ENCODE data around the gene TOR4A.
A peak's percentile ranks its signal among the peaks of the same experiment; 100 is the strongest.

The TOR4A gene

DNA sequence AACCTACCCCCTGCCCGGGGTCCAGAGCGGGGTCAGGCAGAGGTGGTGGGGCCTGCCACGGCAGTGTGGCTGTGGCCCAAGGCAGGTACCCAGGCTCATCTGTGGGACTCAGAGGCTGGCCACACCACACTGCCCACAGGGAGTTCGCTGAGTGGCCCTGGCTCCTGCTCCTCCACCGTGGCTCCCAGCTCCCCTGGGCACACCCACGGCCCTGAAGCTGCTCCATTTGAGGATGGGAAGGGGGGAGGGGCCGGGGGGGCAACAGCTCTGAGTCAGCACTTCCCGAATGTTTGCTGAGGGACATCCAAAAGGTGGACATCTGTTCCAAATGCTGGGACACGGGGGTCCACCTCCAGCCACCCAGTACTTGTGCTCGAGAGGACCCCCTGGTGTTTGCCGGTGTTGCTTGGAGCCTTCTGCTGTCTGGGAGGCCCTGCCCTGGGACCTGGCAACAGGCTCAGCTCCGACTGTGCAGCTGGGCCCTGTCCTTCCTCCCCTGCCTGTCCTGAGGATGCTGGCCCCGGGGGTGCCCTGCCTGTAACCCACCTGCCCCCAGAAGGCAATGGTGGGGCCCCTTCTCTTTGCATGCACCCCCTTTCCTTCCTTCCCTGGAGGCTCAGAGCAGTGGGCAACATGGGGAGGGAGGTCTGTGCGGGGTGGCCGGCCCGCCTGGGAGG, 27.0 kb downstream of the TOR4A start:
- no peak for DNase-seq

DNA sequence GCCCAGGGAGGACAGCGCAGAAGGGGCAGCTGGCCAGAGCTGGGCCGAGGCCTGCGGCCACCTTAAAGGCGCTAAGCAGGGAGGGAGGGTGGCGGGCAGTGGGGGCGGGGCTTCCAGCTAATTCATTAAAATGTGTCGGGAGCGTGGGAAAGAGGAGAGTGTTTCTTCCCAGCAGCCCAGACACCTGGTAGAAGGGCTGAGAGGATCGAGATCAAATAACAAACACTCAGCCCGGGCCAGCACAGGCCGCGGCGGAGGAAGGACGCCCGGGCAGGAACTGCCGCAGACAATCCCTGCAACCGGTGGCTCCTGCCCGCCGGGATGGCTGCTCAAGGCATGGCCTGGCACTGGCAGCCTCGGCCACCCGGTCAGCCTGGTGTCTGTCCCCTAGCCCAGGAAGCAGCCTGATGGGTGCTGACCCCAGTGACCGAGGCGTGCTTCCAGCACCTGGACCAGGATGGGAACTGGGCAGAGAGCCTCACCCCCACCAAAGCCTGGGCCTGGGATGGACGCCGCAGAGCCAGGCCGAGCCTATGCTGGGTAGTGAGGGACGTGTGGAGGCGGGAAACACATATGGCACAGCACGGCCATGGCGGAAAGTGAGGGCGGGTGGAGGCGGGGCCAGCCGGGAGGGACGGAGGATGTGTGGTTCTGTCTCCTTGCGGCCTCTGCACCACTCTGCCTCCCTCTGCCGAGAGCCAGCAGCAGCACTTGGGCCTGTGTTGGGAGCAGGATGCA, 27.7 kb downstream of the TOR4A start:
- peak in 33 of 58 donors; percentile 28 to 73 (median 52) for DNase-seq

DNA sequence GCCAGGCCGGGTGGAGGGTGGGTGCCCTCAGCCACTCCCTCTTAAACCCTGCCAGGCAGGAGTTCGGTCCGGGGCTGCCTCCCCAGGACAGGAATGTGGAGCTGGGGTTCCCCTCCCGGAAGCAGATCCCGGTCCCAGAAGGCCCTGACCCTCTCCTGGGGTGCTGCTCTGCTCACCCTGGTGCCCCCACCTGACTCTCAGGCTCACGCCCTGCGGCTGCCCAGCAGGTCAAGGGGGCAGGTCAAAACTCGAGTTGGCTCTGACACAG, 28.2 kb downstream of the TOR4A start:
- no peak for DNase-seq

DNA sequence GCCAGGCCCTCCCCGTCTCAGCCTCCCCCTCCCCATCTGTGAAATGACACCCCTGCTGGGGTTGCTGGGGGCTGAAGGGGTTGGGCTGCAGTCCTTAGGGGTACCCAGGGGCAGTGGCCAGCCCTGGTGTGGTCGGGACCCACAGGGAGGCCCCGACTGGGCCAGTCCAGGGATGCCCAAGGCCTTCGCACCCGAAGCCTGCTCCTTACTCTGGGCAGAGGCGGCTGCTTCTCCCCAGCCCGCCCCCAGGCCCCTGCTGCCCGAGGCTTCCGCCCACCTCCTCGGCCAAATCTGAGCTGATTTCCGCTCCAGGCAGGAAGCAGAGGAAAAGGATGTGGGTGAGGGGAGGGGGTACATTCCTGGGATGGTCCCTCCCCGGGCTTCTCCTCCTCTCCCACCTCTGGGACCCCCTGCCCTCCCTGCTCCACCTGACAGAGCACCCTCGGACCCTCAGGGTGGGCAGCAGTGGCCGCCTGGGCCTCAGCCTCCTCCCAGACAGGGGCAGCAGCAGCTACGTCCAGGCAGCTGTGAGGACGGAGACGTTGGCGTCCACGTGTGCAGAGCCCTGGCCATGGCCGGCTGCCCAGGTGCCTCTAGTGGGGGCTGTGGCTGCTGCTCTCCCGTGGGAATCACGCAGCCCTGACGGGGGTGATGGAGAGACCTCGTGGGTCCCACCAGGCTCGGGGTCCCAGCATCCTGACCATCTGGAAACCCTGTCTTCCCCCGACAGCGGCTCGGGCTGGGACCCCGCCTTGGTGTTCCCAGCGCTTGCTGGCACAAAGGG, 28.7 kb downstream of the TOR4A start:
- DNase-seq: peak in 1 of 58 donors; percentile 33

DNA sequence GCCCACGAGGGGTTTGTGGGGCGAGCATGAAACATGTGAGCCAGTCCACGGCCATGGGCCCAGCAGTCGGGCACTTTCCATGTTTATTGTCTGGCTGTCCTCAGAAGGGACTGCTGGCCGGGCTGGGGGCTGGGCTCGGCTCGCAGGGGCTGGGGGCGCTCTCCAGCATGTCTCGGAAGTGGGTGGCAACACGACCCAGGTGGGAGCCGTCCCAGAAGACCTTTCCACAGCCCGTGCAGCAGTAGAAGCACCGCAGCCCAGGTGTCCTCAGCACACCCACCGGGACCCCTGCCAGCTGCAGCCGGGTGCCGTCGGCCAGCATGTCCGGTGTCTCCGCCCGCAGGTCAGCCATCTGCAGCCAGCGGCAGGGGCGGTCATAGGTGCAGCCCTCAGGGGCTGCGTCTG, 29.3 kb downstream of the TOR4A start:
- DNase-seq: no peak

DNA sequence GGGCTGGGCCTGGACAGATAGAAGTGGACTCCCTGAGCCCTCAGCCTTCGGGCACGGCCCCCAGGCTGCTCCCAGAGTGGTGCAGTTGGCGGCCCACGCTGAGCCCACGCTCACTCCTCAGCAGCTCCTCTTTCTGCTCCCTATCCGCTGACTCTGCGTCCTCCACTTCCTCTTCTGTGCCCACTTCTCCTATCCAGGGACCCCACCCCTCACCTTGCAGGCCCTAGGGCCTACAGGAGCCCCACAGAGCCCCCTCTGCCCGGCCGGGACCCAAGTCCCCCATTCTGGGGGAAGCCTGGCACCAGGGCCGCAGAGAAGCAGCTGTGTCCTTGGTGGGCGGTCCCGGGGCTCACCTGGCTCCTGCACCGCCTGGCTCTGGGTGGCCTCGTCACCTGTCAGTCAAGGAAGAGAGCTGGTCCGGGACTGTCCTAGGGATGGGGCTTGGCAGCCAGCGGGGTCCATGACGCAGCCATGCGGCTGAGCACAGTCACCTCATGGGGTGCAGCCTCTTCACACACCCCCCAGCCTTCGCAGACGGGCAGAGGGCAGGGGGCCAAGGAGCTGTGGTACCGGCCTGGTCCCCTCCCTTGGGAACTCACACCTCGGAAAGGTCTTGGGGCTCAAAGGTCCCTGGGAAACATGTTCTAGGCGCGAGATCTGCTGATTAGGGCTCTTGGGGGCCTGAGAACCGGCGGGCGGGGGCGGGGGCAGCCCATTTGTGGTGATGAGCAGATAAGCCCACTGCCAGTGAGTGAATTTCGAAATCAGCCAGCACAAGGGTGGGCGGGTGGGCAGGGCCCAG, 29.9 kb downstream of the TOR4A start:
- DNase-seq: no peak

DNA sequence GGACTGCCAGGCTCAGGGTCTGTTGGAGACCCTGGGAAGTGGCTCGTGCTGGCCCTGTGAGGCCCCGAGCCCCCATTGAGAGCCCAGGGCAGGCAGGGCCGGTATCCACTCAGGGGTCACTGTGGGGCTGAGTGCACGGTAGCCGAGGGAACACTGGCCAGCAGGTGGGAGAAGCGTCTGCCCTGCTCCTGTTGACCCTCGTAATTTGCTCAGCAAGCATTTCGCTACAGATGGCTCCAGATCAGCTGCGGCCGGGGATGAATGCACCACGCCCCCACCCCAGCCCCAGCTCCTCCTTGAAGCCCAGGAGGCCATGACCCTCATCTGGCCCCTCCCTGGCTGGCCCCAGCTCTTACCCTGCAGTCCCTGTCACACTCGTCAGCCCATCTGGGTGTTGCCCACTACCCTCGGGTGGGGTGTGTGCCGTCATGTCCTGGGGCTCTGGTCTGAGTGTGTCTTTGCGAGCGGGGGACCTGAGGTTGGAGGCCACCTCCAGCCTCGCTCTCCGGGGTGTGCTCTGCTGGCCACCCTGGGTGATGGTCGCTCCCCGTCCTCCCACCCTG, 30.6 kb downstream of the TOR4A start:
- no peak for DNase-seq

DNA sequence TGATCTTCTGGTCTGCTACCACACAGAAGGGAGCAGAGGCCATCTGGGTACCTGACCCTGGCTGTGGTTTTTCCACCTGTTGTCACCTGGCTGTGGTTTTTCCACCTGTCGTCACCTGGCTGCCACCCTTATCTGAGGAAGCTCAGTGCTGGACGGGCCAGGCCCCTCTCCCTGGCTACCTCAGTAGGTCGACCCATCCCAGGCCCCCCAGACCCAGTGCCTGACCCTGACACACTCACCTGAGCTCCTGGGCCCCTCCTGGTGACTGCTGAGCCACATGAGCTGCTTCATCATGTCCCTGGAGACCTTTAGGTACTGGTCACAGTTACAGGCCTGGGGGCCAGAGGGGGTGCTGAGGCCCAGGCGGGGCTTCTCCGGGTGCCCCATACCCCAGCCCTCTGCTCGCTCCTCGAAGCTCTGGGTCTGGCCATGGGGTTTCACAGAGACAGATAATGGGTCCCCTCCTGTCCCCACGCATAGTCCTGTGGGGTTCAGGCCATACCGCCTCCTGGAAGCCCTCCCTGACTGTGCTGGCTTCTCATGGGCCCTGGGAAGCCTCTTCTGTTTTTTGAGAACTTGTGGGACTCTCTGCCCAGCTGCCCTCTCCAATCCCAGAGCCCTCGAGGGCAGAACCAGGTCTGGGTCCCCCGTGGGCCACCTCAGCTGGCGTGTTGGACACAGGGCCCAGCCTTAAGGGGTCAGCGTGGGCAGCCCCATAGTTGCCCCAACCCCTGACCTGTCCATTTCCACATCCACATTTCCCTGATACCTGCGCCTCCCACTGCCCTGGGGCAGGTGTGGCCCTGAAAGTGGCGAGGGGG, 32.1 kb downstream of the TOR4A start:
- DNase-seq: no peak

DNA sequence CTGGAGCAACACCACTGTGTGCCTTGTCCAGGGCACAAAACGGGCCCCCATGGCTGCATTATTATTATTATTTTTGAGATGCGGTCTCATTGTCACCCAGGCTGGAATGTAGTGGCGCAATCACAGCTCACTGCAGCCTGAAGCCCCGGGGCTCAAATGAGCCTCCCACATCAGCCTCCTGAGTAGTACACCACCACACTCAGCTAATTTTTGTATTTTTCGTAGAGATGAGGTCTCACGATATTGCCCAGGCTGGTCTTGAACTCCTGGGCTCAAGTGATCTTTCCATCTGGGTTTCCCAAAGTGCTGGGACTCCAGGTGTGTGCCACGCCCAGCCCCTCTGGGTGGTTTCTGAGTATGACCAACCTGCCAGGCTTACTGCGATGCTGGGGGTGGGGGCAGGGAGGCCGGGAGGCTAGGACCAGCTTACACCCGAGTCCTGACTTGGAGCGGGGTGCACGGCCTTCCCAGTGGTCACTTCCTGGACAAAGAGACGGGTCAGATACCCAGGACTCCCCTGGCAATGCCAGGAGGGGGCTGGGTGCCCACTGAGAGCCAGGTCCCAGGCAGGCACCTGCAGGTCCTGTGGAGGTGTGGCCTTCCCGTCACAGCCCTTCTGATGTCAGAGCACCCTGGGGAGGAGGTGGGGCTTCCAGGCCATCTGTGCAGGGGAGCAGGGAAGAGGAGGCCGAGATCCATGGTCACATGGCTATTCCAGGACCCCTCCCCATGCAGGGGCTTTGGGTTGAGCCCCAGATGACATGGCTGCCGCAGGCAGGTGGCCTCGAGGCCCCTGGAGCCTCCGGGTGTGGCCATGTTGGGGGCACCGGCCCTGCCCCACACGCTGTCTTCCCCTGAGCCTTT, 32.9 kb downstream of the TOR4A start:
- DNase-seq: no peak

DNA sequence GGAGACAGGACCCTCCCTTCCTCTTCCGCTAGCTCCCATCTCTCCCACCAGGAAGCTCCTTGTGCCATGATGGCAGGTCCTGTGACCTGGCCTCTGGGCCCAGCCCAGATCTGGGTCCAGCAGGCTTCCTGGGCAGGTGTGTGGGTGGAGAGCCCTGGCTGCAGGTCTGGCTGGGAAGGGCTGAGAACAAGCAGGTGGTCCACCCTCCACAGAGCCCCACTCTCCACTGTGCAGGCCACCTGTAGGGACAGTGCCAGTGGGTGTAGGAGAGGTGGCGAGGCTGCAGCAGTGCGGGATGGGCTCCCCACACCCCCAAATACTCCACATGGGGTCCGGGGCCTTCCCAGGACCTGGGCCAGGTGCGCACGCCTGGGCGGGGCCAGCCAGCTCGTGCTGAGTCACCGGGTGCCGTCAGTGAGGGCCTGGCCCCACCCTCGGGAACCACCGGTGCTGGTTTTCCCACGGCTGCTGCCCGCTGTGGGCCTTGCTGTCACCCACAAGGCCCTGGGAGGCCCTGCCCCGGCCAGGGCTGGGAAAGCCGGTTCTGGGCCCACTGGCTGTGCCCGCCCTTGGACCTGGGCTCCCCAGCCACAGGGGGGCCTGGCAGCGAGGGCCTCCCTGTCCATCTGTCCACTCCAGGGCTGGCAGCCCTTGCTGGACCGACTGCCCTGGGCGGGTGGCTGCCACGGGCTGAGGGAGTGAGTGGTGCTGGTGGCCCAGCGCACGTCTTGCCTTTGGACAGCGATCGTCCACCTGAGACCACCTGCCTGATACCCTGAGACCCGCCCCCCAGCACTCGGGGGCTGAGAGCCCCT, 33.9 kb downstream of the TOR4A start:
- DNase-seq: peak in 1 of 58 donors; percentile 33

DNA sequence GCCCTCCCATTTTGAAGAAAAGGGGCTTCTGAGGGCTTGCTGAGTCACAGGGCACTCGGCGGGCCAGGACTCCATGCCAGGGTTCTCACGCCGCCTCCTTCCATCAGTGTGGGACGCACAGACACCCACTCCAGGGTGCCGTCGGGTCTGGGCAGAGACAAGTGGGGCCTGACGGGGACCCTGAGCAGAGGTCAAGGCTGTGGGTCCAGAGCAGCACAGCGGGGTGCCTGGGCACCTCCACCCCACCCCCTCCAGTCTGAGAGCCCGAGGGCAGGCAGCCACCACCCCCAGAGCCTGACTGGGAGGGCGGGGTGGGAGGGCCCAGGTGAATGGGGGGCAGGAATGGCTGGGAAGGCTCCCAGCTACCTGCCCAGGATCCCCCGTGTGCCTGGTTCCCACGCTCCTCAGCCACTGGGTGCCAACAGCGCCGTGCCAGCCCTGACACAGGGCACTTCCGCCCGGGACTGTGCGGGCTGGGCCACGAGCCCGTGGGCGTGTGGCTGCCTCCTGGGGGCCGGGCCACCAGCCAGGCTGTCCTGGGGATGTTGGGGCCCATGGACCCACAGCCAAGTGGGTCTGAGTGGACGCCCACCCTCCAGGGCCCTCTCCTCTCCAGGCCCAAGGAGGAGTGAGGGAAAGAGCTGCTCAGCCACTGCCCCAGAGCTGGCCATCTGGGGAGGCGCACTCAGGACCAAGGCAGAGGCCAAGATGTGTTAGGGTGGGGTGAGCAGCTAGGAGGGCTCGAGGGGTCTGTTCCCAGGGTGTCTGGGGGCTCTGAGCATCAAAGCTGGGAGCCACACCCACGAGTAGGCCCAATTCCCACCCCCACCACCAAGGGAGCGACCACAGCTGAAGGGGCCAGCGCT, 34.7 kb downstream of the TOR4A start:
- DNase-seq: no peak

DNA sequence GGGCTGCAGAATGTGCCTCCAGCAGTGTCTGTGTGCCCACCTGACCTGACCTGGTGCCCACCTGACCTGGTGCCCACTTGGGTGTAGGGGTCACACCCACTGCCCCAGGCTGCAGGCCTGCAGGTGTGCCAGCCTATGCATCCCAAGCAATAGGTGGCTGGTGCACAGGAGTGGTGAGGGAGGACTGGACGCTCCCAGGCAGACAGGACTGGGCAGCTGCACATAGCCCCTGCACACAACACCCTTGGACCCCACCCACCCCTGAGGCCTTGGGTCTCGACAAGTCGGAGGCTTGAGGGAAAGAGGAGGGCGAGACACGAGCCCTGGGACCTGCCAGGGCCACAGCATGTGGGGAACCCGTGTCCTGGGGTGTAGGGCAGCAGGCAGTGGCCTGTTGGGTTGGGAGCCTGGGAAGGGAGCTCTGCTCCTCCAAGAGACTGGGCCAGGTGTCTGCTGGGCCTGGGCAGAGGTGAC, 35.4 kb downstream of the TOR4A start:
- DNase-seq: no peak

DNA sequence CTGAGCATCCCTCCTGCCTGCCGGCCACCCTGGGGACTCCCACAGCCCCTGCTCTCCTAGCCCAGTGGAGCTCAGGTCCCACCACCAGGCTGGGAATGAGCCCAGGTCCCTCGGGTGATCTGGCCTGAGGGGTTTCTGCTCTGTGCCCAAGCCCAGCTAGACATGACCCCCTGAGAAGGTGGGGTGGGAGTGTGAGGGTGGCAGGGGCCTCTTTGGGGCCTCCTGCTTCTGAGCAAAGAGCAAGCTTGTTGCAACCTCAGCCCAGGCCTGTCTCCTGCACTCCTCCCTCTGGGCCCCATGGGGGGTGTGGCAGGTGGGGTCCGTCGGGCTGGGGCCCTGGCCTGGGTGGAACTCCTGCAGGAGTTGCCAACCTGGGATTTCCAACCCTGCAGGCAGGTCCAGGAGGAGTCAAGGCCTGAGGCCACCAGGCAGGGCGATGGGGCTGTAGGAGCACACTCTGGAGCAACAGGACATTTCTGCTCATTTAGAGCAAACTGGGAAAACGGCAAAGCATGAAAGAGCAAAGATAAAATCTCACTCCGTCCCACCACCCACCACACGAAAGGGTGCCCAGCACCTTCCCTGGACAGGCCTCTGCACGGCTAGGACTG, 35.9 kb downstream of the TOR4A start:
- no peak for DNase-seq

DNA sequence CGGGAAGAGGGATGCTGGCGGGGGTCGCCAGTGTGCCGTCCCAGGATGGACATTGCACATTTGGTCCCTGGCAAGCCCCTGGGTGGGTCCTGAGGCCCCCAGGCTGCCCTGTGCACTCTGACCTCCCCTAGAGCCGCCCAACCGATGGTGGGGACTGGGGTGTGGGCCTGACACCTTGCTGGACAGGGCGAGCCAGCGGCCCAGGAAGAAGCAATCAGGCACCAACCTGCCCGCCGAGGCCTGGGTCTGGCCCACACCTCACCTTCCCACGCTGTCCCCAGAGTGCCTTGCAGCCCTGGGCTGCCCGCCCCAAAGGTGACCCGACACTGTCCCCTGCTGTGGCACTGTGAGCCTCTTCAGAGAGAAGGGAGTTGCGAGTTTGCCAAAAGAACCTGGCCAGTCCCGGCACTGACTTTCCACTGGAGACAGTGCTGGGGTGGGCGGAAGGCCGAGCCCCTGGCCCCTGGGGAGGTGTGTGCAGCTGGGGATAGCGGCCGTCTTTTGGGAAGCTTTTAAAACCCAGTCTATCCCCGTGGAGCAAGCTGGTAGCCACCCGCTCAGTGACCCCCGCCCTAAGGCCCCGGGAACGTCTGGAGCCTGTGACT, 36.5 kb downstream of the TOR4A start:
- no peak for DNase-seq

DNA sequence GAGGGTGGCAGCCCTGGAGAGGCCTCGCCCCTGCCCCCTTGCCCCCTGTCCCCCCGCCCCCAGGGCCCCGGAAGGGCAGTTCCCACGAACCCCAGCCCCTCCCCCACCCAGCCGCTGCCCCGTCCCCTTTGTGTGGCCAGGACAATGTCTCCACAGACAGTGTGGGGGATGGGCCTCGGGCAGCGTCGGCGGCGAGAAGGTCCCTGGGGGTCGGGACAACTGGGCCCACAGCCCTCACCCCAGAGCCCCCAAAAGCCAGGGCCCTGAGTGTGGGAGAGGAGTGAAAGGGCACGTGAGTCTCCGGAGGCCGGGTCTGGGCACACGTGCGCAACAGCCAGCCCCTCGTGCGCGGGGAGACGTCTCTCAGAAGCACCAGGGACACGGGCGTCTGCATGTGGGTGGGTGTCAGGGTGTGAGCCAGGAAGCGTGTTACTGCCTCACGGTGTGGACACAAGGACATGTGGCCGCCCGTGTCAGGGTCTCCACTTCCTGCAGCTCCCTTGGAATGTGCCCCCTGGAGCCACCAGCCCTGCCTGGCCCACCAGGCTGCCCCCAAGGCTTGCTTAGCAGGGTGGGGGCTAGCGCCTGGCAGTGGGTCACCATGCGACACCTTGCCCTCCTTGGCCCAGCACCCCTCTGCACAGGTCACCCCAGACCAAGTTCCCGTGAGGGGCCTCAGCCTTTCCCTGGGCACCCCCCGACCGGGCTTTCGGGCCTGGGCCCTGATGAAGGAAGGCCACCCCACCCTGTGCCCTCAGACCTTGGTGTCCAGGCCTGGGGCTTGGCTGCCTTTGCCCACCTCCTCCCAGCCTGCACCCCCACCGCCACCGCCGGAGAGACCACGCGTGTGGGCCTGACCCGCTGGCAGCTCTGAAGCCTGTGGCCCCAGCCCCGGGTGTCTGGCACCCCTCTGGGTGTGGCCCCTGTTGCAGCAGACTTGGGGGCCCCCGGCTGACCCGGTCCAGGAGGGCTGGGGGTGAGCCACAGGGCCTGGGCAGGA, 37.3 kb downstream of the TOR4A start:
- no peak for DNase-seq

All from anterior cingulate cortex (tissue), 58 donors.